ENCODE results near the gene GRAMD1B.

The GRAMD1B gene

DNA sequence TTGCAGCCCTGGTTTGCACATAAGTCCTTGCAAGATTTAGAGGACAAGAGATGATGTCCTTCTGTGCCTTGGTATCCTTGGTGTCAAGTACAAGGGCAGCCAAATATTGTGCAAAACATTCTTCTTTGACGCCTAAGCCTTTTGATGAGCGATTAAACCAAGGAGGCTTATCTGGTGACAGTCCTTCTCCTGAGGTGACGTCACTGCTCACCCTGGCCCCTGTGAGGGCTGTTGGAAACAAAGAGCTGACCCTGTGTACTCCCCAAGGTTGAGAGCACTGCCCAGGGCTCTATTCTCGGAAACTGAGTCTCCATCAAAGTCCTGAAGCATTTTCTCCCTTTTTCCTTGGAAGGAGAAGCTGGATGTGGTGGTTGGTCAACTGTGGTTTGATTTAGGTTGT is 4.7 kb upstream of the GRAMD1B start:
- no peak for DNase-seq (ENCODE audit: insufficient read length, low spot score)
- no peak for FAIRE-seq
- no peak for TF ChIP-seq POLR2A (IDR thresholded peaks at IDR 0.05; ENCODE audit: low read depth, low read length)

DNA sequence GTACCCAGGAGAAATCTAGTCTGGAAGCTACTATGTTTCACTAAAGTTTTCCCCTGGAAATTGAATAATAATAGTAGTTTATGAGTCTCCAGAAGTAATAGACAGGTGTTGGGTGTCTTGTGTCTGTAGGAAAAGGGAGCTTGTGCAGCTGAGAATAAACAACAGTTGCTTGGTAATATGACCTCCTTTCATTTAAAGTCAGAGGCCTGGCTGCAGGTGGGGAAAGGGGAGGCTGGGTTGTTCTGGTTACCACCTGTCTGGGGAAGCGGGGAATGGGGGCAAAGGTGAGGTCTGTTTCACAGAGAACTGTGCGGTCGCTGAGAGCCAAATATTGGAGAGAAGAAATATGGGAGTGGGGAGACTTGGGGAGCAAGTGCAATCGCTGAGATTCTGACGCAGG is 3.3 kb upstream of the GRAMD1B start:
- FAIRE-seq, result no peak
- no peak for DNase-seq (ENCODE audit: insufficient read length, low spot score)

DNA sequence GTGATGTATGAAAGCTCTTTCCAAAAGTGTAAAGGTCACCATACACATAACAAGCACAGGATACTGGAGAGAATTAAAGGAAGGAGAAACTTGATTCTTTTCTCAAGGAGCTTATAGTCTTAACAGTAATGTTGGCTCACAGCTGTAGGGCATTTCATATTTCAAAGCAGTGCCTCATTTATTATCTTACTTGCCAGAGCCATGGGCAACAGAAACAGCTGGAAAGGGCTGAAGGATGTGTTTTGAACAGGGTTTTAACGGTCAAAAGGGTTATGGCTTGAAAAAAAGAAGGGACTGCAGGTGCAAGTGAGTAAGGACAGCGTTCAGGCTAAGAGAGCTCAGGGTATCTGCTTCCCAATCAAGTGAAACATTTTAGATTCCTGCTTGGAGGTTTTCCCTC is 2.7 kb upstream of the GRAMD1B start:
- FAIRE-seq, result no peak

More for the DNA sequence above, 3.3 kb upstream of the GRAMD1B start:
- no peak for TF ChIP-seq POLR2A (IDR thresholded peaks at IDR 0.05; ENCODE audit: low read depth, low read length)

DNA sequence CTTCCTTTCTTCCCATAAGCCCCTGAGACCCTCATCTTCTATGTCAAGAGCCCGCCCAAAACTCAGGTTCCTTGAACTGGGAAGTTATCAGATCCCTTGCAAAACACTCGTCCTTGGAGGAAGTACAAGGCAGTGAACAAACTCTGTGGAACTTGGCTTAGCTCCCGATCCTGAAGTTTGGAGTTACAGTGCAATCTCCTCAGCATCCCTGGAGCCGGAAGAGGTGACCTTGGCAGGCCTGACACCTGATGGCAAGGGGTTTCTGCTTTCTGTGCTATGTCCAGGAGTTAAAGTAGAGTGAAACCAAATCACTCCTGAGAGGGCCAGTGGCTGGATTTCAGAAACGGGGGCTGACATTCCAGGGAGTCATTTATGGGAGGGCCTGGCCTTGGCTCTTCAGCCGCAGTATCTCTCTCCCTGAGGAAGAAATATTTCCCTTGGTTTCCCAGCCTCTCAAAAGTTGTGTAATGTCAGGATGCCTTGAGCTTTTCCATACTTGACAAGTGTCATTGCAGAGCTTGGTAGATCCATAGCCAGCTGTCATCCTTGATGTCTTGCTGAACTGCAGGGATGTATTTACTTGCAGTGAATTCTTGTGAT is 1.9 kb upstream of the GRAMD1B start:
- TF ChIP-seq POLR2A (IDR thresholded peaks at IDR 0.05; ENCODE audit: low read depth, low read length), result no peak
- no peak for FAIRE-seq
- DNase-seq (ENCODE audit: insufficient read length, low spot score), result no peak

More for the DNA sequence above, 2.7 kb upstream of the GRAMD1B start:
- no peak for DNase-seq (ENCODE audit: insufficient read length, low spot score)
- TF ChIP-seq POLR2A (IDR thresholded peaks at IDR 0.05; ENCODE audit: low read depth, low read length), result no peak

DNA sequence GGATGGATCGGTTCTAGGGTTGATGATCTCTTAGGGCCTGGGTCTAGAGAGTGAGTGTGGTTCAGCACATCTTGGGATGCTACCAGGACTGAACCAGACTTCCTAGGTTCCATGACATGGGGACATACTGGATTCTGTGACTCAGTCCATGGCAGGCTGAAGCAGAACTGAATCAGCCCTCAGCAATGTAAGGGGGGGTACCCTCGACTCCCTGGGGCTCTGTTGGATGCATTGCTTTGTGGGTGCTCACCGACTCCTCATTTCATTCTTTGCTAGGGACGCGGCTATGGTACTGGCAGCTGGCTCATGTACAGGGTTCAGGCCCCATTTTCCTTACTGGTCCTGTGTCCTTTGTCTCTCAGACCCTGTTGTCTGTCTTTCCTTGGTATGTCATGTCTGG is 733 bp upstream of the GRAMD1B start:
- FAIRE-seq (peak; percentile 77), DNase-seq (ENCODE audit: insufficient read length, low spot score) (peak; percentile 52)
- TF ChIP-seq POLR2A (IDR thresholded peaks at IDR 0.05; ENCODE audit: low read depth, low read length), result no peak

DNA sequence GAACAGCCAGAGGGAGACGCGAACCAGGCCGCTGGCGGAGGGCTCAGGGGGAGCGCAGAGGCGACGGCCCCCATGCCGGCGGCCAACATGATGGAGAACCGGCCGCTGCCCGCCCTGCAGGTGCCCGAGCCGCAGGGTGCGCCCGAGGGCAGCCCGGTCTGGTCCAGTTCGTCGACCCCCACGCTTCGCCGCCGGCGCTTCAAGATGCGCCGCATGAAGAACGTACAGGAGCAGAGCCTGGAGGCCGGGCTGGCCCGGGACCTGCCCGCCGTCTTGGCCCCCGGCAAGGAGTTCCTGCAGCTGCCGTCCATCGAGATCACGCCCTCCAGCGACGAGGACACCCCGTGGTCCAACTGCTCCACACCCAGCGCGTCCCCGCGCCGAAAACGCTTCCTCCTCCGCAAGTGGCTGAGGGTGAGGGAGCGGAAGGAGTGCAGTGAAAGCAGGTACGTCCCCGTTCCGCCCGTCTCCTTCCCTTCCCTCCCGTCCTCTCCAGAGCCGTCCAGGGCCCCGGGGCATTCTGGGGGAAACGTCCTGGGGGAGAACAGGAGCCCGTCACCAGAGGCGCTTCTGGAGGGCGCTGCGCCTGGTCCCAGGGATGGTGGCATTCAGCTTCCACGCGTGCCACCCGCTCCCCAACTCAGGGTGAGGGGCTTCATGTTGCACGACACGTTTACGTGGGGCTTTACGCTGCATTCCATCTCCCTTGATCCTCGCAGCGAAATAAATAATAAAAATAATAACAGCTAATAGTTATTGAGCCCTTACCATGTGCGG is 840 bp downstream of the GRAMD1B start:
- DNase-seq (ENCODE audit: insufficient read length, low spot score) (peak; percentile 30), FAIRE-seq (no peak)
- TF ChIP-seq POLR2A (IDR thresholded peaks at IDR 0.05; ENCODE audit: low read depth, low read length), result no peak; the same call in 1 of the 2 replicates

DNA sequence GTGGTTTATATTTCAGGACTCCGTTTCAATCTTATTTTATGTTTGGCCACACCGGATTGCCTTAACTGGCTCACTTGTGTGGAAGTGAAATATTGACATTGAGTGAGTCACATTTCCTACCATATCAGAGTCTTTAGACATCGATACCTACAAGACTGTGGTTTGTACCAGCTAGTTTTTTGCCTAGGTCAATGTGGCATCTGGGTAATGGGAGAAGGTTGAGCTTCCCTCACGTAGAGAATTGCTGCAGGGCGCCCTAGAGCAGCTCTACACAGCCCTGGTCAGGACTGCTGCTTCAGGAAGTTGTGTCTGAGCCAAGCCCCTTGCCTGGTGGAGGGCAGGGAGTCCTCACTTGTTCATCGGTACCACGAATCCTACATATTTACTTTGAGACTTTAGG is 1.6 kb downstream of the GRAMD1B start:
- FAIRE-seq (no peak), DNase-seq (ENCODE audit: insufficient read length, low spot score) (no peak)
- no peak for TF ChIP-seq POLR2A (IDR thresholded peaks at IDR 0.05; ENCODE audit: low read depth, low read length)

DNA sequence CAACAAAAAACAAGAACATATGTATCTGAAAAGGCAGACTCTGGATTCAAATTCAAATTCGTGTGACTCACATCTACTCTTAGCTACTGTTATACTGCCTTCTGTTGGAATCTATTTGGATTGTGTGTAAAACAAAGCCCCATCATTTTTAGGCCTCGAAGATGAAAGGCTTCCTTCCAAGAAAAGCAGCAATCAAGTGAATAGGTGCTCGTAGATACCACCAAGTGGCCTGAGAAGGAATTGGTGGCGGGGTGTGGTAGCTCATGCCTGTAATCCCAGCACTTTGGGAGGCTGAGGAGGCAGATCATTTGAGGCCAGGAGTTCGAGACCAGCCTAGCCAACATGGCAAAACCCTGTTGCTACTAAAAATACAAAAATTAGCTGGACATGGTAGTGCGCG is 4.2 kb downstream of the GRAMD1B start:
- no peak for FAIRE-seq
- no peak for DNase-seq (ENCODE audit: insufficient read length, low spot score)
- no peak for TF ChIP-seq POLR2A (IDR thresholded peaks at IDR 0.05; ENCODE audit: low read depth, low read length)

DNA sequence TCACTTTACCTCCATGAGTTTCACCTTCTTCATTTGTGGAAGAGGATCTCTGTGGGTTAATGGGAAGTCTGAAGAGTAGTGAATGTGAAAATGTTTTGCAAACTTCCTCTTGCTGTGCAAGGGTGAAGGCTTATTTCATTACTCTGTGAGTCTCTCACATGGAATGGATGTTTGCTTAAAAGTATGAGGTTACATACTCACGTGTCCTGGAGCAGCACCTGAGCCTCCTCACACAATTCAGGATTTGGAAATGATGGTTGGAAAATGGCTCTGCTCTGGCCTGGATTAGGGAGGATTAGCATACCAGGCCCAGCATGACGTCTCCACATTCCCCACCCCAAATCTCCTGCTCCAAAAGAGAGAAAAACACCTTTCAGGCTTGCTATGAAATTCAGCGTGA is 4.8 kb downstream of the GRAMD1B start:
- FAIRE-seq (no peak), DNase-seq (ENCODE audit: insufficient read length, low spot score) (no peak)
- no peak for TF ChIP-seq POLR2A (IDR thresholded peaks at IDR 0.05; ENCODE audit: low read depth, low read length)

DNA sequence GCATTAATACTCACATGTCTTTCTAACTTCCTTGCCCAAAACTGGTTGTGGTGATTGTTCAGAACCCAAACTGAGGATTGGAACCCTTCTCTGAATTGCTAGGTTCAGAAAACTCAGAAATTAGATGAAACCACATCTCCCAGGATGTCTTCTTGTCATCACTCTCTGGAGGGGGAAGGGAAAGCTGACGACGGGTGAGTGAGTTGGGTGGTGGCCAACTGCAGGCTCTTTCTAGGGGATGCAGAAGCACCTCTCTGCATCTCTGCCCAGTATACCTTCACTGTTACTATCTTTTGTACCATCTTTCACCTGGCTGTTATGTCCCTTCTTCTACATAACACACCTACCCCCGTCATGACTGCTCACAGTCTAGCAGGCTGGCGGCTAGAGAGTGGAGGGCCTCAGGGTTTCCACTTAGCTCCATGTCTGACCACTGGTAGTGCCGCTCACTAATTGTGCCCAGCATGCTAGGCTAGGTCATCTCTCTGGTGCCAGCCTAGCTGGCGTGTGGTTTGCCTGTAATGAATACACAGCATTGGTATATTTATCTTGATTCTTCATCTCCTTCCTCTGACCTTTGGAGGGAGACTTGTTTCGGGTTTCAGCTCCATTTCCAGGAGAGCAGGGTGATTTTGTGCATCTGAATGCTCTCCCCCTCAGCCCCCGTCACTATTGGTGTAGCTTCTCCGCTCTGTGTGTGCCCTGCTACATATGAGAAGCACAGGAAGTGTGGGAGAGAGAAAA is 7.3 kb downstream of the GRAMD1B start:
- no peak for FAIRE-seq
- no peak for TF ChIP-seq POLR2A (IDR thresholded peaks at IDR 0.05; ENCODE audit: low read depth, low read length)
- DNase-seq (ENCODE audit: insufficient read length, low spot score), result no peak

DNA sequence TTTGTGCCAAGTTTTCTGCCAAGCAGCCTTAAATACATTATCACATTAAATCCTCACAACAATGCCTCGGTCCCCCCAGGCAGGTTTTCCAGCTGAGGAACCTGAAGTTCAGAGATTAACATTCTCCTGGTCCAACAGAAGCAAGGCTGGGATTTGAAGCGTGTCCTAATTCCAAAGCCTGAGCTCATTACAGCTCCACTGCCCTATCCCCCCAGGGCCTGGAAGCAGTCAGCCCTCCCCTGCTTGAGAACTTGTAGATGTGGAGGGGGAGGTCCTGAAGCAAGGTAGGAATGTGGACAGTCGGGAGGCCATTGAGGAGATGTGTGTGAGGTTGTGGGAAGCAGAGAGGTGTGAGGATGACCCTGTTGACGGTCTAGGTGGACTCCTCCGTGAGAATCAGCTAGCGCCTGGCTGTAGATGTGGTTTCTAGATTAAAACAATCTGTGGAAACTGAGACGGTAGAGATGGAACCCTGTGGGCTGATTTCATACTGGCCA is 8.1 kb downstream of the GRAMD1B start:
- TF ChIP-seq POLR2A (IDR thresholded peaks at IDR 0.05; ENCODE audit: low read depth, low read length), result no peak
- DNase-seq (ENCODE audit: insufficient read length, low spot score) (no peak), FAIRE-seq (no peak)

DNA sequence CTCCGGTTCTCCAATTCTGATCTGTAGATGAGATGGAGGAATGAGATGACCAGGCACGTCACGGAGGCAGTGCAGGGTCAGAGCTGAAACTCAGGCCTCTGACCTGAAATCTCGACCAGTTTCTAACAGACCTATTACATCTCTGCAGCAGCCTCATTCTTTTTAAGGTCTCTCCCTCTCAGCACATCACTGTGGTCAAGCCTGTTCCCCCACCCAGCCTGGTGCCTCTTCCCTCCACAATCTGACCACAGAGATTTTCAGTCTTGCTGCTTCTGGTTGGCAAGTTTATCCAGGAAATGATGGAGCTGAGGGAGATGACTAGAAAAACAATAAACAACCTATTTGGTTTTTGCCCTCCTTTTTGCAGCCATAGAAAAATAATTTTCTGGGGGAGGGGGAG is 9.5 kb downstream of the GRAMD1B start:
- no peak for TF ChIP-seq POLR2A (IDR thresholded peaks at IDR 0.05; ENCODE audit: low read depth, low read length)
- FAIRE-seq (no peak), DNase-seq (ENCODE audit: insufficient read length, low spot score) (no peak)

DNA sequence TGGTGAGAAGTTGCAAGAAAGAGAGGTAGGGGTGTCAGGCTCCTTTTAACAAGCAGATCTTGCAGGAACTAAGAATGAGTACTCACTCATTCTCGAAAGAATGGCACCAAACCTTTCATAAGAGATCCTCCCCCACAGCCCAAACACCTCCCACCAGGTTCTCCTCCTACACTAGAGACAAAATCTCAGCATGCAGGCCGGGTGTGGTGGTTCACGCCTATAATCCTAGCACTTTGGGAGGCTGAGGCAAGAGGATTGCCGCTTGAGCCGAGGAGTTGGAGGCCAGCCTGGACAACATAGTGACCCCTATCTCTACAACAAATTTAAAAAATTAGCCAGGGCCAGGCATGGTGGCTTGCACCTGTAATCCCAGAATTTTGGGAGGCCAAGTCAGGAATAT is 11.1 kb downstream of the GRAMD1B start:
- FAIRE-seq, result no peak
- no peak for DNase-seq (ENCODE audit: insufficient read length, low spot score)
- TF ChIP-seq POLR2A (IDR thresholded peaks at IDR 0.05; ENCODE audit: low read depth, low read length), result no peak

DNA sequence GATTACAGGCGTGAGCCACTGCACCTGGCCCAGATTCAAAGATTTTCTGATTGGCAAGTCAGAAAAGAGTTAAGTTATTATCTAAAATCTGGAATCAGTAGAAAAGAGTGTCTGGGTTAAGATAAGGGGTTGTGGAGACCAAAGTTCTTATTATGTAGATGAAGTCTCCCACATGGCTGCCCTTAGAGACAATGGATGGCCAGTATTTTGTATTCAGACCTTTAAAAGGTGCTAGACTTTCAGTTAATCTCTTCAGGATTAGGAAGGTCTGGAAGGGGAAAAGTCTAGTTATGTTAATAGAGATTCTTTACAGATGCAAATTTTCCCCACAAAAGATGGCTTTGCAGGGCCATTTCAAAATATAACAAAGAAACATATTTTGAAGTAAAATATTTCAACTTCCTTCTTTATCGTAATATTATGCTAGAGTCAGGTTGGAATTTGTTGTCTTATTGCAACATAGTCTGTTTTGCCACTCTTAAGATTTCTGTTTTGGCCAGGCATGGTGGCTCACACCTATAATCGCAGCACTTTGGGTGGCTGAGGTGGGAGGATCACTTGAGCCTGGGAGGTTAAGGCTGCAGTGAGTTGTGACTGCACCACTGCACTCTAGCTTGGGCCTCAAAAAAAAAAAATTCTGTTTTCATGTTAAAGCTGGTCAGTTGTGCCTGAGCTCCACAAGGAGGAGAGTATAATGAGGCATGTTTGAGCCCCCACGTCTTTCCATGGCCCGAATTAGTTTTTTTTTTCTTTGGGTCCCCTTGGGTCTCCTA is 14.0 kb downstream of the GRAMD1B start:
- DNase-seq (ENCODE audit: insufficient read length, low spot score), result no peak
- TF ChIP-seq POLR2A (IDR thresholded peaks at IDR 0.05; ENCODE audit: low read depth, low read length), result no peak
- FAIRE-seq, result no peak
